OCI-LY7 (cell line): ENCODE results near the gene FKBP2.

Experiments used
- CTCF ChIP-seq: fragments of 200-600 bp; sonication (generic); conservative IDR thresholded peaks from 2 replicates; pipeline ENCODE4 v1.5.1; 2014; ENCODE audit warnings: mild to moderate bottlenecking, antibody characterized with exemption, low read length, moderate library complexity, mixed read lengths
- EZH2phosphoT487 ChIP-seq: fragments of 200-600 bp; sonication (generic); IDR thresholded peaks from 2 replicates; pipeline ENCODE4 v1.6.1; 2018; ENCODE audit warnings: low read depth, borderline replicate concordance, mild to moderate bottlenecking, mixed run types, antibody characterized with exemption, low read length, moderate library complexity, mixed read lengths

GRCh38 chr11:64285885-64286800 is 45.2 kb downstream of the FKBP2 start:
- peak; percentile 62 for TF ChIP-seq CTCF
- TF ChIP-seq EZH2phosphoT487: no peak
